T-helper 1 cell treated with Interleukin-12 subunit alpha and Interleukin-12 subunit beta and Interleukin-4 antibody, amounts not matched to agents 30 μg/mL and 1 μg/mL, for 36 hours (primary cell): ENCODE data around the gene BOK.
"Not testable (repeated sequence)": the region's sequence is repeated elsewhere in the genome, so short reads cannot be mapped to it uniquely, and the experiment has no call there.

Source experiments
- H3K27ac Mint-ChIP-seq: one replicate; pipeline ENCODE4 v1.8.0; 2021; ENCODE audit warnings: mild to moderate bottlenecking, mixed read lengths
- H3K27me3 Mint-ChIP-seq: one replicate; pipeline ENCODE4 v1.8.0; 2021; ENCODE audit warnings: low read depth, mixed read lengths
- H3K36me3 Mint-ChIP-seq: one replicate; pipeline ENCODE4 v1.8.0; 2021; ENCODE audit warnings: low read depth, mixed read lengths
- H3K4me1 Mint-ChIP-seq: one replicate; pipeline ENCODE4 v1.8.0; 2021; ENCODE audit warnings: low read depth, mixed read lengths
- H3K4me3 Mint-ChIP-seq: one replicate; pipeline ENCODE4 v1.8.0; 2021; ENCODE audit warnings: mild to moderate bottlenecking, moderate library complexity, mixed read lengths
- H3K9me3 Mint-ChIP-seq: one replicate; pipeline ENCODE4 v1.8.0; 2021; ENCODE audit warnings: mixed read lengths

The BOK gene

GRCh38 chr2:241570961-241571581, 12.5 kb downstream of the BOK start:
- Mint-ChIP-seq H3K36me3 (no peaks in the 10 kb centered on the region), H3K27ac (no peak overlapping the region), H3K4me1 (no peaks in the 10 kb centered on the region), H3K4me3 (no peak overlapping the region), H3K27me3 (no peaks in the 10 kb centered on the region), H3K9me3 (no peaks in the 10 kb centered on the region)

GRCh38 chr2:241571821-241572620, 13.5 kb downstream of the BOK start:
- Mint-ChIP-seq H3K4me3 (no peak overlapping the region), H3K4me1 (no peaks in the 10 kb centered on the region), H3K27me3 (no peaks in the 10 kb centered on the region), H3K36me3 (no peaks in the 10 kb centered on the region), H3K9me3 (no peaks in the 10 kb centered on the region), H3K27ac (no peak overlapping the region)

- not testable (repeated sequence) for H3K9me3 Mint-ChIP-seq, H3K27ac Mint-ChIP-seq, H3K36me3 Mint-ChIP-seq, H3K27me3 Mint-ChIP-seq, H3K4me3 Mint-ChIP-seq, H3K4me1 Mint-ChIP-seq
These were observed 14.5 kb downstream of the BOK start for GRCh38 chr2:241572915-241573651.

DNA sequence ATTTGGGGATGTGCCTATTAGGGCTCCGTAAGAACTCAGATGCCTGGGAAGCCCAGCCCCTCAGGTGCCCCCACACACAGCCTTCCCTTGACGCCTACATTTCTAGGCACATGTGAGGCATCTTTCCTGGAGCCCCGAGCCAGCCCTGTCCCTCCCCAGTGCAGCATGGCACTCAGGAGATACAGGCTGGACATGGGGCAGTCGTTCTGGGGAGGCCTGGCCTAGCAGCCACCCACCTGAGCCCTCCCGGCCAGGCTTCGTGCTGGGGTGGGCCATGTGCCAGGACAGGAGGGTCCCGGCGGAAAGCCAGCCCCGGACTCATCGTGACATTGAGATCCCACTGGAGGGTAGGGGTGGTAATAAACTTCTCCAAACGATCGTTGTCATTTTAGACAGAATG, 15.2 kb downstream of the BOK start:
- H3K4me3 Mint-ChIP-seq, result no peak overlapping the region
- no peak overlapping the region for H3K27ac Mint-ChIP-seq
- H3K36me3 Mint-ChIP-seq, result peaks cover 1% of the 10 kb centered on the region
- H3K4me1 Mint-ChIP-seq, result no peaks in the 10 kb centered on the region
- H3K9me3 Mint-ChIP-seq, result no peaks in the 10 kb centered on the region
- H3K27me3 Mint-ChIP-seq, result no peaks in the 10 kb centered on the region

- Mint-ChIP-seq H3K4me3 (no peak overlapping the region), H3K4me1 (no peaks in the 10 kb centered on the region), H3K27ac (no peak overlapping the region), H3K9me3 (no peaks in the 10 kb centered on the region), H3K36me3 (peaks cover 2% of the 10 kb centered on the region), H3K27me3 (no peaks in the 10 kb centered on the region)
These were observed 16.5 kb downstream of the BOK start for GRCh38 chr2:241574911-241575623.

DNA sequence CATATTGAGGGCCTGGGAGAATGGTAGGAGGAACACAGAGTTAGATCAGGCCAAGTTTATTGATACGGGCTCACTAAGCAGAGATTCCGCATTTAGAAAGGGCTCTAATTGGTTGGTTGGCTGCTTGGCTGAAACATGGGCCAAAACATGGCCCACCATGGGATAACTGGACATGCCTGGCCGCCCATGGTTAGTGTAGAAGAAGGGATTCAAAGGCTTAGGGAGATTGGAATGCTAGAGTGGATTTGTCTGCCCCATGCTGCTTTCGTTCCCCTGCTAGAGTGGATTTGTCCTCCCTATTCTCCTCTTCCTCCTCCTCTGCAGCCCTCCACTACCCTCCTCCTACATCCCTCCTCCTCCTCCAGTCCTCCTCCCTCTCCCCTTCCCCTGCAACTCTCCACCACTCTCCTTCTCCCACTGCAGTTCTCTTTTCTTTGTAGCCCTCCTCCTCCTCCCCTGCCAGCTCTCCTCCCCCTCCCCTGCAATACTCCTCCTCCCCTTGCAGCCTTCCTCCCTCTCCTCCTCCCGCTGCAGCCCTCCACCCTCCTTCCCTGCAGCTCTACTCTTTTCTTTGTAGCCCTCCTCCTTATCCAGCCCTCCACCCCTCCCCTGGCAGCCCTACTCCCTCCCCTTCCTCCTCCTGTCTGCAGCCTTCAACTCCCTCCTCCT, 17.2 kb downstream of the BOK start:
- no peaks in the 10 kb centered on the region for H3K9me3 Mint-ChIP-seq
- peaks cover 2% of the 10 kb centered on the region for H3K36me3 Mint-ChIP-seq
- H3K27ac Mint-ChIP-seq, result no peak overlapping the region
- no peaks in the 10 kb centered on the region for H3K4me1 Mint-ChIP-seq
- H3K4me3 Mint-ChIP-seq, result no peak overlapping the region
- H3K27me3 Mint-ChIP-seq, result no peaks in the 10 kb centered on the region

DNA sequence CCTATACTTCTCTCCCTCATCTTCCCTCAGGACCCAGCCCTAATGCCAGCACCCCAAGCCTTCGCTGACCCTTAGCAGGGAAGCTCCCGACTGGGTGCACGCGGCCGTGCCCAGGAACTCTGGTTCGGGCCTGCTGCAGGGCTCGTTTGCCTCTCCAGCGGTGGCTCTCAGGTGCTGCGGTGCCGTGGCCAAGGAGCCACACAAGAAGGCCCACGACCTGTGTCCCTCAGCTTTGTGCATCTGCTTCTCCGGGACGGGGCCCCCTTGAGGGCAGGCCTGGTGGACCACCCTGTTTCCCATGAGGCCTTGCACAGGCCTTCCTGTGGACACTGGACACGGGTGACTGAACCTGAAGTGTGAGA, 17.7 kb downstream of the BOK start:
- peaks cover 2% of the 10 kb centered on the region for H3K36me3 Mint-ChIP-seq
- H3K4me3 Mint-ChIP-seq, result no peak overlapping the region
- H3K4me1 Mint-ChIP-seq, result no peaks in the 10 kb centered on the region
- H3K27ac Mint-ChIP-seq, result no peak overlapping the region
- no peaks in the 10 kb centered on the region for H3K27me3 Mint-ChIP-seq
- no peaks in the 10 kb centered on the region for H3K9me3 Mint-ChIP-seq

DNA sequence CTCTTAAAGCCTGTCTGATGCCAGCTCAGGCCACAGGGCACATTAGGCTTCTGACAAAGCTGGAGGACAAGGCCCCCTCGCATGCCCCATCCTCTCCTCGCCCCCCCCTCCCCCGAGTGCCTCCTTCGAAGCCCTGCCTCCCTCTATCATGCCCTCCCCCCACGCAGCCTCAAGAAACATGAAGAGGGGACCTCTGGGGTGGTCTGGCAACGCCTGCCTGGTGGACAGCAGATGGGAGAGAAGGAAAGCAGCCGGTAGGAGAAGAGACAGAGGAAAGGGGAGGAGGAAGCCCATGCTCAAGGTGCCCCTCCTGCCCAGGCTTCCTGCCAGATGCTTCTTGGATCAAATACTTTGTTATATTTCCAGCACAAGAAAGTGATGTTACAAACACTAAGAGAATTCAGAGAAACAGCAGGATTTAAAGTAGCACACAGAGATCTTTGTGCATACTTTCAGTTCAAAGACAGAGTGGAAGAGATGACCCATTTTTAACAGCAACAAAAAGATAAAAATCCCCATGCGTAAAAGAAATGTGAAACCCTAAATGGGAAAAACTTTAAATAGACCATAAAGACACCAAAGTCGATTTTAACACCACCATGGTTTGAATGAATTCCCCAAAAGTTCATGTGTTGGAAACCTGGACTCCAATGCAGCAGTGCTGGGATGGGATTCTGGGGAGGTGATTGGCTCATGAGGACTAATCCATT, 19.0 kb downstream of the BOK start:
- Mint-ChIP-seq H3K4me1 (no peaks in the 10 kb centered on the region), H3K4me3 (no peak overlapping the region), H3K9me3 (peaks cover 5% of the 10 kb centered on the region), H3K27ac (no peak overlapping the region), H3K36me3 (peaks cover 11% of the 10 kb centered on the region), H3K27me3 (no peaks in the 10 kb centered on the region)

GRCh38 chr2:241579281-241579680, 20.7 kb downstream of the BOK start:
- Mint-ChIP-seq H3K27me3 (no peaks in the 10 kb centered on the region), H3K4me3 (no peak overlapping the region), H3K36me3 (peaks cover 25% of the 10 kb centered on the region), H3K4me1 (no peaks in the 10 kb centered on the region), H3K27ac (no peak overlapping the region), H3K9me3 (peaks cover 11% of the 10 kb centered on the region)

DNA sequence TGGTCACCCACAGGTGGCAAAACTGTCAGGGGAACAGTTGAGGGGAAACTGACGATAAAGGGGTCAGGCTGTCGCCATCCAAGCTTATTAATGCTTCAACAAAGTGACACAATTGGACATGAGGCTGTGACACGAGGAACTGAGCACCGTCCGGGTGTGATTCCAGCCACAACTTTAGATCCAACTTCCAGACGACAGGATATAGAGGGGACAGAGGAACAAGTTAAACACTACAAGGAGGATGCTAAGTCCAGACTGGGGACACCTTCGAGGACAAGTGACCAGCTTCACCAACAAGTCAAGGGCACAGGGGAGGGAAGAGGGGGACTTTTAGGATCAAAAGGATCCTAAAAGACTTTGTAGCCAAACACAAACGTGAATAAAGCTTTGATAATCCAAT, 23.8 kb downstream of the BOK start:
- no peaks in the 10 kb centered on the region for H3K27me3 Mint-ChIP-seq
- H3K9me3 Mint-ChIP-seq, result peaks cover 30% of the 10 kb centered on the region
- peaks cover 51% of the 10 kb centered on the region for H3K36me3 Mint-ChIP-seq
- no peaks in the 10 kb centered on the region for H3K4me1 Mint-ChIP-seq
- H3K27ac Mint-ChIP-seq, result no peak overlapping the region
- H3K4me3 Mint-ChIP-seq, result no peak overlapping the region

DNA sequence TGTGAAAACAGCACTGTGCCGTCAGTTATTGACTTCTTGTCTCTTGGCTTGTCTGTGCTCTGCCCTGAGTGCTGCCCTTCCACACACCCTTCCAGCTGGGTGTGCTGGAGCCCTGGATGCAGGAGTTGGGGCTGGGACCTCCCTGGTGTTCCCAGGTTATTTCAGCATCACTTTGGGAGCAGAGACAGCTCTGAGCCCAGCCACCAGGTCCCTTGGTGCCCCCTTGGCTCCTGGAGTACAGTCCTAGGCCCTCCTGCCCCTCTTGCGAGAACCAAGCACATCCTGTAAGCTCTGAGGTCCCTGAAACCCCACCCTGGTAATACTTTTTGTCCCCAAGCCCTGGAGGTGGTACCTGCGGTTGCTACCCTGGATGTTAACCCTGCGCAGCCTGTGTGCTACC, 24.3 kb downstream of the BOK start:
- H3K4me3 Mint-ChIP-seq, result no peak overlapping the region
- H3K27me3 Mint-ChIP-seq, result no peaks in the 10 kb centered on the region
- peaks cover 56% of the 10 kb centered on the region for H3K36me3 Mint-ChIP-seq
- H3K4me1 Mint-ChIP-seq, result no peaks in the 10 kb centered on the region
- H3K27ac Mint-ChIP-seq, result no peak overlapping the region
- peaks cover 30% of the 10 kb centered on the region for H3K9me3 Mint-ChIP-seq

- H3K4me1 Mint-ChIP-seq, result no peaks in the 10 kb centered on the region
- peaks cover 67% of the 10 kb centered on the region for H3K36me3 Mint-ChIP-seq
- H3K4me3 Mint-ChIP-seq, result no peak overlapping the region
- no peaks in the 10 kb centered on the region for H3K27me3 Mint-ChIP-seq
- H3K9me3 Mint-ChIP-seq, result peaks cover 40% of the 10 kb centered on the region
- no peak overlapping the region for H3K27ac Mint-ChIP-seq
These were observed 25.9 kb downstream of the BOK start for GRCh38 chr2:241584436-241584835.

DNA sequence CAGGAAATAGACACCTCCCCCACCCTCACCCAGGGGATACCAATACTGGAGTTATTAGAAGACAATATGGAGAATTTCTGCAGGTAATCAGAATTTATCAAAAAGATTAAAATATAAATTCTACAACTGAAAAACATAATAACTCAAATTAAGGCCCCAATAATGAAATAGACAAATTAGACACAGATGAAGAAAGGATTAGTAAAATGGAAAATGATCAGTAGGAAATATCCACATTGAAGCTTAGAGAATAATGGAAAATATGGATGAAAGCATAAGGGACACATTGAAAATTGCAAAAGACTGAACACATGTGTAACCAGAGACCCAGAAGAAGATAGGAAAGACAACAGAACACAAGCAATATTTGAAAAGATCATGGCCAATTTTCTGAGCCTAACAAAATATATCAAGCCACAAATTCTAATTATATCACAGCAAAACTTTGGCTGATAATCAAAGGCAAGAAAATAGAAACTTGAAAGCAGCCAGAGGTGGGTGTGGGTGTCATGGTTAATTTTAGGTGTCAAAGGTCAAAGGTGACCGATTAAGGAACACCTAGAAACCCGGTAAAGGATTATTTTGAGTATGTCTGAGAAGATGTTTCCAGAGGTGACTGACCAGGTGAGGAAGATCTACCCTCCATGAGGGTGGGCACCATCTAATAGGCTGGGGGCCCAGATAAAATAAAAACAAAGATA, 28.2 kb downstream of the BOK start:
- Mint-ChIP-seq H3K4me3 (no peak overlapping the region), H3K36me3 (peaks cover 68% of the 10 kb centered on the region), H3K27ac (no peak overlapping the region), H3K9me3 (peaks cover 43% of the 10 kb centered on the region), H3K27me3 (no peaks in the 10 kb centered on the region), H3K4me1 (no peaks in the 10 kb centered on the region)
